Subcutaneous adipose tissue (tissue), 4 donors: Measurements from ENCODE around the gene ALDH1A3. TPM values are rescaled to one million over a fixed set of nuclear protein-coding genes. Genes with fewer than 3 reads are reported as not detected.

ENCODE experiments used
- CTCF ChIP-seq: fragments of 450-650 bp; IDR thresholded peaks from one replicate; pipeline ENCODE4 v1.5.1; 2016; ENCODE audit warnings: low read depth, mild to moderate bottlenecking, control low read depth, antibody characterized with exemption, moderate library complexity
- total RNA-seq, 4 donors: library from RNA; depleted of rRNA; stranded (reverse); fragments of >200 nt; gene quantifications; one replicate each; pipeline ENCODE4 v1.1.0, GENCODE V29; 2016

Gene ALDH1A3
- total RNA-seq, 4 donors from 2014 or later, result 9.6 to 54.3 (median 36.6) TPM

GRCh38 chr15:100919481-100920405, 40.1 kb downstream of the ALDH1A3 start:
- TF ChIP-seq CTCF, result no peak

- no peak for TF ChIP-seq CTCF
These were observed 41.0 kb downstream of the ALDH1A3 start for GRCh38 chr15:100920516-100921135.

GRCh38 chr15:100922192-100923040, 42.8 kb downstream of the ALDH1A3 start:
- no peak for TF ChIP-seq CTCF

GRCh38 chr15:100923076-100923475, 43.4 kb downstream of the ALDH1A3 start:
- TF ChIP-seq CTCF, result no peak

GRCh38 chr15:100923902-100924301, 44.3 kb downstream of the ALDH1A3 start:
- no peak for TF ChIP-seq CTCF

- TF ChIP-seq CTCF, result no peak
These were observed 44.8 kb downstream of the ALDH1A3 start for GRCh38 chr15:100924436-100924835.
